ENCODE results near the gene FFAR2.

The FFAR2 gene

GRCh38 chr19:35445826-35446593, 2.0 kb upstream of the FFAR2 start:
- Mint-ChIP-seq H3K27ac (ENCODE audit: low read depth) (peak overlapping the region; percentile 93), H3K4me1 (peaks cover 34% of the 10 kb centered on the region), H3K4me3 (no peak overlapping the region), H3K27me3 (no peaks in the 10 kb centered on the region), H3K36me3 (ENCODE audit: insufficient read depth) (peaks cover 6% of the 10 kb centered on the region), H3K9me3 (no peaks in the 10 kb centered on the region)
- ATAC-seq (replicated peaks; ENCODE audit: extremely low read depth, poor library complexity, severe bottlenecking) (peak; percentile 97), DNase-seq (ENCODE audit: low spot score in 2 of 2) (peak in 1 of 2 donors; percentile 63)

GRCh38 chr19:35449359-35450043, 1.4 kb downstream of the FFAR2 start:
- Mint-ChIP-seq H3K27me3 (no peaks in the 10 kb centered on the region), H3K27ac (ENCODE audit: low read depth) (no peak overlapping the region), H3K9me3 (no peaks in the 10 kb centered on the region), H3K36me3 (ENCODE audit: insufficient read depth) (peaks cover 6% of the 10 kb centered on the region), H3K4me1 (peaks cover 57% of the 10 kb centered on the region), H3K4me3 (no peak overlapping the region)
- DNase-seq (ENCODE audit: low spot score in 2 of 2), result no peak
- ATAC-seq (replicated peaks; ENCODE audit: extremely low read depth, poor library complexity, severe bottlenecking), result no peak

- H3K27me3 Mint-ChIP-seq, result no peaks in the 10 kb centered on the region
- H3K36me3 Mint-ChIP-seq (ENCODE audit: insufficient read depth), result peaks cover 4% of the 10 kb centered on the region
- DNase-seq (ENCODE audit: low spot score in 2 of 2), result peak in 1 of 2 donors; percentile 18
- H3K4me3 Mint-ChIP-seq, result peak overlapping the region; percentile 16
- ATAC-seq (replicated peaks; ENCODE audit: extremely low read depth, poor library complexity, severe bottlenecking), result peak; percentile 68
- H3K9me3 Mint-ChIP-seq, result no peaks in the 10 kb centered on the region
- peak overlapping the region; percentile 71 for H3K27ac Mint-ChIP-seq (ENCODE audit: low read depth)
- peaks cover 52% of the 10 kb centered on the region for H3K4me1 Mint-ChIP-seq
These were observed 3.5 kb downstream of the FFAR2 start for GRCh38 chr19:35451338-35452096.

GRCh38 chr19:35454663-35455062, 6.6 kb downstream of the FFAR2 start:
- no peaks in the 10 kb centered on the region for H3K9me3 Mint-ChIP-seq
- ATAC-seq (replicated peaks; ENCODE audit: extremely low read depth, poor library complexity, severe bottlenecking) (no peak), DNase-seq (ENCODE audit: low spot score in 2 of 2) (no peak)
- no peaks in the 10 kb centered on the region for H3K27me3 Mint-ChIP-seq
- no peak overlapping the region for H3K4me3 Mint-ChIP-seq
- H3K36me3 Mint-ChIP-seq (ENCODE audit: insufficient read depth), result no peaks in the 10 kb centered on the region
- no peak overlapping the region for H3K27ac Mint-ChIP-seq (ENCODE audit: low read depth)
- H3K4me1 Mint-ChIP-seq, result peaks cover 36% of the 10 kb centered on the region

GRCh38 chr19:35455616-35456201, 7.7 kb downstream of the FFAR2 start:
- Mint-ChIP-seq H3K4me3 (no peak overlapping the region), H3K36me3 (ENCODE audit: insufficient read depth) (no peaks in the 10 kb centered on the region), H3K9me3 (no peaks in the 10 kb centered on the region), H3K4me1 (peaks cover 33% of the 10 kb centered on the region), H3K27me3 (no peaks in the 10 kb centered on the region), H3K27ac (ENCODE audit: low read depth) (no peak overlapping the region)
- ATAC-seq (replicated peaks; ENCODE audit: extremely low read depth, poor library complexity, severe bottlenecking), result no peak
- DNase-seq (ENCODE audit: low spot score in 2 of 2), result no peak

- peaks cover 2% of the 10 kb centered on the region for H3K36me3 Mint-ChIP-seq (ENCODE audit: insufficient read depth)
- H3K27me3 Mint-ChIP-seq, result no peaks in the 10 kb centered on the region
- no peak overlapping the region for H3K27ac Mint-ChIP-seq (ENCODE audit: low read depth)
- H3K4me1 Mint-ChIP-seq, result peaks cover 24% of the 10 kb centered on the region
- H3K9me3 Mint-ChIP-seq, result no peaks in the 10 kb centered on the region
- no peak overlapping the region for H3K4me3 Mint-ChIP-seq
- DNase-seq (ENCODE audit: low spot score in 2 of 2) (no peak), ATAC-seq (replicated peaks; ENCODE audit: extremely low read depth, poor library complexity, severe bottlenecking) (no peak)
These were observed 9.1 kb downstream of the FFAR2 start for GRCh38 chr19:35457173-35457572.

- H3K4me1 Mint-ChIP-seq, result peaks cover 24% of the 10 kb centered on the region
- no peak for ATAC-seq (replicated peaks; ENCODE audit: extremely low read depth, poor library complexity, severe bottlenecking)
- H3K27me3 Mint-ChIP-seq, result no peaks in the 10 kb centered on the region
These were observed 10.1 kb downstream of the FFAR2 start for GRCh38 chr19:35458192-35458591.

GRCh38 chr19:35458731-35459391, 10.8 kb downstream of the FFAR2 start:
- no peaks in the 10 kb centered on the region for H3K27me3 Mint-ChIP-seq
- no peaks in the 10 kb centered on the region for H3K9me3 Mint-ChIP-seq
- H3K36me3 Mint-ChIP-seq (ENCODE audit: insufficient read depth), result peaks cover 5% of the 10 kb centered on the region
- ATAC-seq (replicated peaks; ENCODE audit: extremely low read depth, poor library complexity, severe bottlenecking), result no peak
- H3K27ac Mint-ChIP-seq (ENCODE audit: low read depth), result no peak overlapping the region
- no peak for DNase-seq (ENCODE audit: low spot score in 2 of 2)
- H3K4me1 Mint-ChIP-seq, result peaks cover 29% of the 10 kb centered on the region
- no peak overlapping the region for H3K4me3 Mint-ChIP-seq

More at GRCh38 chr19:35458192-35458591, 10.1 kb downstream of the FFAR2 start:
- H3K36me3 Mint-ChIP-seq (ENCODE audit: insufficient read depth), result peaks cover 5% of the 10 kb centered on the region
- no peak overlapping the region for H3K4me3 Mint-ChIP-seq
- no peak for DNase-seq (ENCODE audit: low spot score in 2 of 2)
- no peaks in the 10 kb centered on the region for H3K9me3 Mint-ChIP-seq
- no peak overlapping the region for H3K27ac Mint-ChIP-seq (ENCODE audit: low read depth)

GRCh38 chr19:35459414-35460082, 11.5 kb downstream of the FFAR2 start:
- no peak for DNase-seq (ENCODE audit: low spot score in 2 of 2)
- Mint-ChIP-seq H3K27me3 (no peaks in the 10 kb centered on the region), H3K9me3 (no peaks in the 10 kb centered on the region), H3K27ac (ENCODE audit: low read depth) (no peak overlapping the region), H3K4me3 (no peak overlapping the region), H3K36me3 (ENCODE audit: insufficient read depth) (peaks cover 5% of the 10 kb centered on the region), H3K4me1 (peaks cover 35% of the 10 kb centered on the region)
- no peak for ATAC-seq (replicated peaks; ENCODE audit: extremely low read depth, poor library complexity, severe bottlenecking)

GRCh38 chr19:35460608-35461007, 12.6 kb downstream of the FFAR2 start:
- Mint-ChIP-seq H3K4me1 (peaks cover 33% of the 10 kb centered on the region), H3K4me3 (no peak overlapping the region), H3K9me3 (no peaks in the 10 kb centered on the region), H3K27ac (ENCODE audit: low read depth) (peak overlapping the region; percentile 32), H3K36me3 (ENCODE audit: insufficient read depth) (peaks cover 5% of the 10 kb centered on the region), H3K27me3 (no peaks in the 10 kb centered on the region)
- DNase-seq (ENCODE audit: low spot score in 2 of 2) (no peak), ATAC-seq (replicated peaks; ENCODE audit: extremely low read depth, poor library complexity, severe bottlenecking) (no peak)

GRCh38 chr19:35461060-35461459, 13.0 kb downstream of the FFAR2 start:
- Mint-ChIP-seq H3K27ac (ENCODE audit: low read depth) (peak overlapping the region; percentile 32), H3K4me1 (peaks cover 29% of the 10 kb centered on the region), H3K9me3 (no peaks in the 10 kb centered on the region), H3K27me3 (no peaks in the 10 kb centered on the region), H3K36me3 (ENCODE audit: insufficient read depth) (peaks cover 5% of the 10 kb centered on the region), H3K4me3 (no peak overlapping the region)
- DNase-seq (ENCODE audit: low spot score in 2 of 2) (no peak), ATAC-seq (replicated peaks; ENCODE audit: extremely low read depth, poor library complexity, severe bottlenecking) (no peak)

All from central memory CD8-positive, alpha-beta T cell (primary cell).